ENCODE results near the gene MEIS3.
"Not testable (repeated sequence)": the region's sequence is repeated elsewhere in the genome, so short reads cannot be mapped to it uniquely, and the experiment has no call there.

The MEIS3 gene

DNA sequence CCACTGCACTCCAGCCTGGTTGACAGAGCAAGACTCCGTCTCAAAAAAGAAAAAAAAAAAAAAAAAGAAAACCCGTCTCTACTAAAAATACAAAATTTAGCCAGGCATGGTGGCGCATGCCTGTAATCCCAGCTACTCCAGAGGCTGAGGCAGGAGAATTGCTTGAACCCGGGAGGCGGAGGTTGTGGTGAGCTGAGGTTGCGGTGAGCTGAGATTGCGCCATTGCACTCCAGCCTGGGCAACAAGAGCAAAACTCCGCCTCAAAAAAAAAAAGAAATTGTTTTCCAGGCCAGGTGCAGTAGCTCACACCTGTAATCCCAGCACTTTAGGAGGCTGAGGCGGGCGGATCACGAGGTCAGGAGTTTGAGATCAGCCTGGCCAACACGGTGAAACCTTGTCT, 32.7 kb downstream of the MEIS3 start:
- DNase-seq (ENCODE audit: low read depth in 2 of 2), result not testable (repeated sequence)

DNA sequence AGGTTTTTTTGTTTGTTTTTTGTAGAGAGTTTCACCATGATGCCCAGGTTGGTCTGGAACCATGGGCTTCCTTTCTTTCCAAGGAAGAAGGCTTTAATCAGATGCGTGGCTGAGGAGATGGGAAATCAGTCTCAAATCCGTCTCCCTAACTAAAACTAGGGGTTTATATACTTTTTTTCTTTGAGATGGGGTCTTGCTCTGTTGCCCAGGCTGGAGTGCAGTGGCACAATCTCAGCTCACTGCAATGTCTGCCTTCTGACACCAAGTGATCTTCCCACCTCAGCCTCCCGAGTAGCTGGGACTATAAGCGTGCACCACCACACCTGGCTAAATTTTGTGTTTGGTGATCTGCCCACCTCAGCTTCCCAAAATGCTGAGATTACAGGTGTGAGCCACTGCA, 34.8 kb downstream of the MEIS3 start:
- DNase-seq (ENCODE audit: low read depth in 2 of 2), result not testable (repeated sequence)

GRCh38 chr19:47383890-47384289, 35.4 kb downstream of the MEIS3 start:
- DNase-seq (ENCODE audit: low read depth in 2 of 2), result not testable (repeated sequence)

- no peak for DNase-seq (ENCODE audit: low read depth in 2 of 2)
These were observed 37.6 kb downstream of the MEIS3 start for GRCh38 chr19:47381653-47382279.

DNA sequence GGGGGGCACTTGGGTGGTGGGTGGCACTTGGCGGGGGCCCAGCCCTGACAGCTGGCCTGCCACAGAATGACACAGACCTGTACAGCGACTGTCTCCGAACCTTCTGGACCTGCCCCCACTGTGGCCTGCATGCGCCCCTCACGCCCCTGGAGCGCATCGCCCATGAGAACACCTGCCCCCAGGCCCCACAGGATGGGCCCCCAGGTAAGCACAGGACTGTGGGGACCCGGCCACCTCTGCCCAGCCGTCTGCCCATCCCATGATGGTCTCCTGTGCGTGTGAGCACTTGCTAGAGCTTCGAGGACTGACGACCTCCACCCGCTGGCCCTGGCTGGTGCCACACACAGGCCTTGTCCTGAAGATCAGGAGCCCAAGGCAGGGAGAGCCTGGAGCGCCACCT, 38.2 kb downstream of the MEIS3 start:
- DNase-seq (ENCODE audit: low read depth in 2 of 2), result no peak

- no peak for DNase-seq (ENCODE audit: low read depth in 2 of 2)
These were observed 38.8 kb downstream of the MEIS3 start for GRCh38 chr19:47380559-47380958.

- no peak for DNase-seq (ENCODE audit: low read depth in 2 of 2)
These were observed 39.9 kb downstream of the MEIS3 start for GRCh38 chr19:47379381-47379938.

GRCh38 chr19:47378246-47378645, 41.1 kb downstream of the MEIS3 start:
- DNase-seq (ENCODE audit: low read depth in 2 of 2), result no peak

DNA sequence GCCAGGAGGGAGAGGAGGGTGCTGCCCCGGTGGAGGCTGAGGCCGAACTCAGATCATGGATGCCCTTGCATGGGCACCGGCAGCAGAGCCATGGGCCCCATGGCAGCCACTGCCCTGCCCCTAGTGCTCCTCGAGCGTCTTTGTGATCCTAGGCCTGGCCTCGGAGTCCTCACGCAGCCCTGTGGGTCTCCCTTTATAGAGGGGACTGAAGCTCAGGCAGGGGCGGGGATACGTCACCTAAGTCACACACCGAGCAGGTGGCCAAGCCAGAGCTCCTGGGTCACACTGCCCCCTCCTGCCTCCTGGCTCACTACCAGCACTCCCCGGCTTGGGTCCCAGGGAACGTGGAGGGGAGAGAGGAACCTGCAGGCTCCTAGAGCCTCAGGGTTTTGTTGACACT, 41.5 kb downstream of the MEIS3 start:
- DNase-seq (ENCODE audit: low read depth in 2 of 2), result no peak

GRCh38 chr19:47377208-47377701, 42.1 kb downstream of the MEIS3 start:
- DNase-seq (ENCODE audit: low read depth in 2 of 2), result no peak

GRCh38 chr19:47376589-47377144, 42.7 kb downstream of the MEIS3 start:
- no peak for DNase-seq (ENCODE audit: low read depth in 2 of 2)

GRCh38 chr19:47375694-47376588, 43.4 kb downstream of the MEIS3 start:
- DNase-seq (ENCODE audit: low read depth in 2 of 2), result no peak

- no peak for DNase-seq (ENCODE audit: low read depth in 2 of 2)
These were observed 44.2 kb downstream of the MEIS3 start for GRCh38 chr19:47374876-47375693.

DNA sequence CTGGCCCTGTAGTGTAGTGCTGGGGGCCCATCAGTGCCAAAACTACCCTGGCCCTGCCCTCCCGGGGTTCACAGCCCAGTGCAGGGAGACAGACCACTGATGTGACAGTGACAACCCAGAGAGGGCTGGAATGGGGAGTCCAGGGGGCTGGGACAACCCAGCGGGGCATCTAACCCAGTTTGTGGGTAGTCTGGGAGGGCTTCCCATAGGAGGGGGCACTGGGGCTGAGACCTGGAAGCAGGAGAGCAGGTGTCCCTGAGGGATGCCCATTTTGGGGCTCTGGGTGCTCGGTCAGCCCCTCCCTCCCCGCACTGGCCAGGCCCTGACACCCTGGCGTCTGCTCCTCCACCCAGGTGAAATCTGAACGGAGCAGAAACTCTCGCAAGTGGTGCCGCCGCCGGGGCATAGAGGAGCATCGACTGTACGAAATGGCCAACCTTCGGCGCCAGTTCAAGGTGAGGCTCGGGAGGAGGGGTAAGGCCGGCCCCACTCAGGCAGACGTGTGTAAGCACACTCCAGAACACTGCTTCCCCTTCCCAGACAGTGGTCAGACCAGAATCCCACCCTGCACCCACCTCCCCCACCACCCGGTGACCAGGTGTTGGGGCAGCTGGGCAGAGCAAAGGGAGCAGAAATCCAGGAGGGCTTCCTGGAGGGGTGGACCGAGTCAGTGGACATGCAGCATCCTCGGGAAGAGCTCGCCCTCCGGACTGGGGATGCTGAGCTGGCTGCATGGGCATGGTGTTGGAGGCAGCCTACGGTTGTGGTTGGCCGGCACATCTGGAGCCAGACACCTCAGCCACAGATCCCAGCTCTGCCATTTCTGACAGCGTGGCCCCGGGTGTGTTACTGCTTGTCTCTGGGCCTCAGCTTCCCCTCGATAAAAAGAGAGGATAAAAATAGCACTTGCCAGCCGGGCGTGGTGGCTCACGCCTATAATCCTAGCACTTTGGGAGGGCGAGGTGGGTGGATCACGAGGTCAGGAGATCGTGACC, 45.8 kb downstream of the MEIS3 start:
- no peak for DNase-seq (ENCODE audit: low read depth in 2 of 2)

- DNase-seq (ENCODE audit: low read depth in 2 of 2), result no peak
These were observed 46.7 kb downstream of the MEIS3 start for GRCh38 chr19:47372603-47373002.

- DNase-seq (ENCODE audit: low read depth in 2 of 2), result no peak
These were observed 48.1 kb downstream of the MEIS3 start for GRCh38 chr19:47371261-47371660.

GRCh38 chr19:47370045-47370611, 49.2 kb downstream of the MEIS3 start:
- no peak for DNase-seq (ENCODE audit: low read depth in 2 of 2)

GRCh38 chr19:47365455-47365854, 53.9 kb downstream of the MEIS3 start:
- DNase-seq (ENCODE audit: low read depth in 2 of 2), result not testable (repeated sequence)

DNA sequence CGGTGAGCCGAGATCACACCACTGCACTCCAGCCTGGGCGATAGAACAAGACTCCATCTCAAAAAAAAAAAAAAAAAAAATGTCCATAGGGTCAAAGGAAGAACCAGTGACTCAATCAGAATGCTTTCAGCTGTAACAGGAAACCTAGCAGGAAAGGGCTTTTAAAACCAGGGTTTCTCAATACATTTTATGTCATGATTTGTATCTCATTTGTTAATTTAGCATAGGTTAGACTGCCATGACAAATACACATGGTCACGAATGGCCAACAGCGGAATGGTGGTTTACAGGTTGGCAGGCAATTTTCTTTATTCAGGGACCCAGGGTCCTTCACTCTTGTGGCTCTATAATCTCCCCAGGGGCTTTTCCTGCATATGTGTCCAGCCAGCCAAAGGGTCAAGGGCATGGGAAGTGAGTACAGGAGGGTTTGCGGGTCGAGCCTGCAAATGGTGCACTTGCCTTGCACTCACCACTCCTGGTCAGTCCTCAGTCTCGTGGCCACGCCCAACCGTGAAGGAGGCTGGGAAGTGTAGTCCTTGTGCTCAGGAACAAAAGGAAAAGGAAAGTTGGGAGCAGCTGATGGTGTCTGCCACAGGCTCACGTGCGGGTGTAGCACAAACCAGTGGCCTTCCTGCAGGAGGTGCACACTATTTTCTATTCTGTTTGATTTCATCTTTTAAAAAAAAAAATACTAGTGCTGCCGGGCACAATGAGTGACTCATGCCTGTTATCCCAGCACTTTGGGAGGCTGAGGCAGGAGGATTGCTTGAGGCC, 55.4 kb downstream of the MEIS3 start:
- no peak for DNase-seq (ENCODE audit: low read depth in 2 of 2)
